Heart right ventricle (tissue), 16 donors: Measurements from ENCODE around the gene ZSCAN23. TPM values are rescaled to one million over a fixed set of nuclear protein-coding genes. Genes with fewer than 3 reads are reported as not detected.
"Not testable (repeated sequence)": the region's sequence is repeated elsewhere in the genome, so short reads cannot be mapped to it uniquely, and the experiment has no call there.

Experiments used
- ATAC-seq, 8 donors: fragments of 200-7000 bp; cut with Tn5 transposase; one replicate each; pipeline ENCODE4 v1.9.1; 2020; ENCODE audit warnings: mild to moderate bottlenecking in 8 of 8, moderate library complexity in 8 of 8, moderate number of reproducible peaks in 1 of 8
- DNase-seq, 2 donors: peaks; one replicate each; pipeline ENCODE4 v3.0.0-alpha.2; 2020
- H3K27ac ChIP-seq, 10 donors: fragments of 200-600 bp; sonication (generic) in 2 of 10; one replicate each; pipeline versions ENCODE4 v1.5.0 to v1.8.0; 2020 to 2022; ENCODE audit warnings: mild to moderate bottlenecking in 3 of 10
- H3K27me3 ChIP-seq, 7 donors: fragments of 200-600 bp; one replicate each; pipeline ENCODE4 v1.8.0; 2021 to 2022; ENCODE audit warnings: mild to moderate bottlenecking in 2 of 7
- H3K36me3 ChIP-seq, 9 donors: fragments of 200-600 bp; sonication (generic) in 1 of 9; one replicate each; pipeline versions ENCODE4 v1.5.0 to v1.8.0; 2020 to 2022; ENCODE audit warnings: mild to moderate bottlenecking in 2 of 9
- H3K4me1 ChIP-seq, 9 donors: fragments of 200-600 bp; sonication (generic) in 1 of 9; one replicate each; pipeline versions ENCODE4 v1.5.0 to v1.8.0; 2020 to 2022; ENCODE audit warnings: mild to moderate bottlenecking in 4 of 9
- H3K4me3 ChIP-seq, 10 donors: fragments of 200-600 bp; sonication (generic) in 2 of 10; one replicate each; pipeline versions ENCODE4 v1.5.0 to v1.8.0; 2020 to 2022; ENCODE audit warnings: mild to moderate bottlenecking in 7 of 10, moderate library complexity in 2 of 10
- H3K9me3 ChIP-seq, 11 donors: fragments of 200-600 bp in 10 of 11; sonication (generic) in 2 of 11; one replicate each; pipeline versions ENCODE4 v1.5.0 to v1.8.0; 2013 to 2022; ENCODE audit warnings: mild to moderate bottlenecking in 2 of 11, control low read depth in 1 of 11, moderate library complexity in 1 of 11
- WGBS, 2 donors: extraction: QIAGEN DNeasy Blood & Tissue Kit; methylation state at CpG; one replicate each; pipeline ENCODE4 v1.1.7; 2013; ENCODE audit warnings: inconsistent platforms in 1 of 2; 5-methylcytosine and 5-hydroxymethylcytosine counted together
- intact Hi-C, 10 donors: fragments of 100-400 bp; cut with DNase I; formaldehyde crosslinking; loops; one replicate each; pipeline versions ENCODE4 v1.11.1 to v1.14.2; 2022
- polyA plus RNA-seq, 2 donors: library from polyadenylated mRNA; stranded (reverse); fragments of 200-250 nt; gene quantifications; one replicate each; pipeline ENCODE4 v1.2.3, GENCODE V29; 2013
- total RNA-seq, 10 donors: library from RNA; stranded (reverse); fragmentation: NEBNext Ultra II Directional in 3 of 10; extraction: Animal tissue kit (Norgen Biotek cat#: 25700) in 3 of 10; gene quantifications; one replicate each; pipeline versions ENCODE4 v1.2.1 to v1.2.4, GENCODE V29; 2021 to 2023
- TF ChIP-seq, protein P1 (sequence below), 9 donors: fragments of 200-600 bp; sonication (generic) in 2 of 9; IDR thresholded peaks; one replicate each; pipeline versions ENCODE4 v1.5.0 to v1.8.0; 2021 to 2022; ENCODE audit warnings: antibody characterized with exemption in 9 of 9, mild to moderate bottlenecking in 5 of 9, moderate library complexity in 1 of 9
- donor health status: Arrhythmogenic right ventricular cardiomyopathy.
- donor health status: ischemic (EF 13 %, LVEDD 7.1; RV severe dilation, severe dysfunction).
- donor health status: healthy with polysubstance abuse.
- donor health status: DM: no; HTN: yes; CAD: no.
- donor health status: DM: no; HTN: no; CAD: no.
- donor health status: ischemic (EF 25% LVEDD 6.9; RV normal size, moderate dysfunction).
- donor health status: ischemic (EF 25% LVEDD 5.7; RV mildly dilated, moderate dysfunction).
- donor health status: healthy.
- donor health status: DM: yes; HTN: yes; CAD: no.
- donor health status: Ischemic cardiomyopathy.
- donor health status: ischemic (EF 35%, LVEDD 5.7; RV mildly dilated, moderate dysfunction).
- donor health status: nonischemic (EF 11% LVEDD 7.7; RV severe dilation, severe dysfunction).
- donor health status: DM: yes; HTN: yes; CAD: no.
- donor health status: PGD.
- donor health status: ischemic (EF 29% LVEDD 5.4; RV normal size, mild dysfunction).
- donor health status: nonischemic (EF 23%, LVEDD 6.1; RV moderate dilation, normal function).

Gene ZSCAN23
- total and polyA plus RNA-seq, 12 donors: 0.26 to 2.7 (median 1.2) TPM

DNA sequence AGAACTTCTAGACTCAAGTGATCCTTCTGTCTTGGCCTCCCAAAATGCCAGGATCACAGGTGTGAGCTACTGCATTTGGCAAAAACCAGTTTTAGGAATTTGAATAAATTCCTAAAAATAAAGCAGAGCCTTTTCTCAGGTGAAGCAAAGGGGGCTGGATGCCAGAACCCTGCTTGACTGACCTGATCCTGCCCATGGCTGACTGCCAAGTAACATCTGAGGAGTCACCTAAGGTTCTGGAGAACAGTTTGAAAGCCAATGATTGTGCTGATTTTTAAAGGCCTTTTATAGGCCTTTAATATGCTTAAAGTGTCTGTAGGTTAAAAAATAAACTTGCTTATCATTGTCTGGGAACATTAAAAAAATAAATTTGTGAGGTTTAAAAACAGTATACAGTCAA is 29.6 kb downstream of the ZSCAN23 start:
- H3K27ac ChIP-seq: no peak overlapping the region

DNA sequence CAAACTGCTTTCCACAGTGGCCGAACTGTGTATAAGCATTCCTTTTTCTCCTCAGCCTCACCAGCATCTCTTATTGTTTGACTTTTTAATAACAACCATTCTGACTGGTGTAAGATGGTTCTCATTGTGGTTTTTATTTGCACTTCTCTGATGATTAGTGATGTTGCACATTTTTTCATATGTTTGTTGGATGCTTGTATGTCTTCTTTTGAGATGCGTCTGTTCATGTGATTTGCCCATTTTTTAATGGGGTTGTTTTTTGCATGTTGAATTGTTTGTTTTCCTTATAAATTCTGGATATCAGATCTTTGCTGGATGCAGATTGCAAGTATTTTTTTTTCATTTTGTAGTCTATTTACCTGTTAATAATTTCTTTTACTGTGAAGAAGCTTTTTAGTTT is 32.5 kb downstream of the ZSCAN23 start:
- H3K27me3 ChIP-seq: peaks cover 0 to 23% (median 3%) of the 10 kb centered on the region in 7 donors
- TF ChIP-seq, protein P1, sequence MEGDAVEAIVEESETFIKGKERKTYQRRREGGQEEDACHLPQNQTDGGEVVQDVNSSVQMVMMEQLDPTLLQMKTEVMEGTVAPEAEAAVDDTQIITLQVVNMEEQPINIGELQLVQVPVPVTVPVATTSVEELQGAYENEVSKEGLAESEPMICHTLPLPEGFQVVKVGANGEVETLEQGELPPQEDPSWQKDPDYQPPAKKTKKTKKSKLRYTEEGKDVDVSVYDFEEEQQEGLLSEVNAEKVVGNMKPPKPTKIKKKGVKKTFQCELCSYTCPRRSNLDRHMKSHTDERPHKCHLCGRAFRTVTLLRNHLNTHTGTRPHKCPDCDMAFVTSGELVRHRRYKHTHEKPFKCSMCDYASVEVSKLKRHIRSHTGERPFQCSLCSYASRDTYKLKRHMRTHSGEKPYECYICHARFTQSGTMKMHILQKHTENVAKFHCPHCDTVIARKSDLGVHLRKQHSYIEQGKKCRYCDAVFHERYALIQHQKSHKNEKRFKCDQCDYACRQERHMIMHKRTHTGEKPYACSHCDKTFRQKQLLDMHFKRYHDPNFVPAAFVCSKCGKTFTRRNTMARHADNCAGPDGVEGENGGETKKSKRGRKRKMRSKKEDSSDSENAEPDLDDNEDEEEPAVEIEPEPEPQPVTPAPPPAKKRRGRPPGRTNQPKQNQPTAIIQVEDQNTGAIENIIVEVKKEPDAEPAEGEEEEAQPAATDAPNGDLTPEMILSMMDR (IDR thresholded peaks at IDR 0.05): no peak
- no peaks in the 10 kb centered on the region for H3K36me3 ChIP-seq
- 96 to 100% methylated on average over 2 of the region's 2 CpGs for WGBS, 2 donors
- H3K27ac ChIP-seq: no peak overlapping the region
- ATAC-seq (no peak), DNase-seq (no peak)
- H3K4me3 ChIP-seq: no peak overlapping the region
- H3K9me3 ChIP-seq: peaks cover 0 to 9% (median 0%) of the 10 kb centered on the region in 11 donors
- H3K4me1 ChIP-seq: no peaks in the 10 kb centered on the region
- intact Hi-C loops: no loop called here

More for the DNA sequence above, 29.6 kb downstream of the ZSCAN23 start:
- TF ChIP-seq, protein P1 (IDR thresholded peaks at IDR 0.05): no peak
- no peak for ATAC-seq
- H3K36me3 ChIP-seq: no peaks in the 10 kb centered on the region
- no peaks in the 10 kb centered on the region for H3K4me1 ChIP-seq
- no peak overlapping the region for H3K4me3 ChIP-seq
- peaks cover 0 to 10% (median 0%) of the 10 kb centered on the region in 7 donors for H3K27me3 ChIP-seq
- DNase-seq: no peak
- H3K9me3 ChIP-seq: peaks cover 0 to 9% (median 0%) of the 10 kb centered on the region in 11 donors
- intact Hi-C loops: no loop called here

DNA sequence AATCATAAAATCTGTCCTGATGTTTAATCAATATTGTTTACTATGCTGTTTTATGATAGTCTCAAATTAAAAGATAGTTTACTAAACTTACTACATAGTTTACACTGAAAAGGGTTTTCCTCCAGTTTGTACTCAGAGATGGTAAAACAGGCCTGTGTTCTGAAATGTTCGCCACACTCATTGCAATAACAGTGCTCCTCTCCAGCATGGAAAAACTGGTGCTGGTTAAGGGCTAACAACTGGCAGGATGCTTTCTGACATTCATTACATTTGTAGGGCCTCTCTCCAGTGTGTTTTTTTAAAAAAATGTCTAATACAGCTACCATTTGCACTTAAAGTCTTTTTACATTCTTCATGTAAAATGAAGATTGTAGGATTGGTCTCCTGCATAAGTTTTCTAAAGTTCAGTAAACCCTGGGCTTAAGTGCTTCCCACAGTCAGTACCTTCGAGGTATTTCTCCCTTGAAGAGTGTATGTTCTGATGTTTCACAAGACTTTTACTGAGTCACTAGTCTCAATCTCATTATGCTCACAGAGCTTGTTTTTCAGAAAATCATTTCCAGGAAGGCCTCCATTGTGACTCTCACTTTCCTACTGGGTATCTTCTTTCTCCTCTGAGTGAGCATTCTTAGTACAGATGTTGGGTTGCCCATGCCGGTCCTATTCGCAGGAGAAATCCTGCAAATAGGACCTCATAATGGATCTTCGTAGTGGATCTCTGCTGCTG is 35.1 kb downstream of the ZSCAN23 start:
- H3K4me1 ChIP-seq: no peaks in the 10 kb centered on the region
- ATAC-seq (no peak), DNase-seq (no peak)
- intact Hi-C loops: no loop called here
- no peak overlapping the region for H3K4me3 ChIP-seq
- peaks cover 0 to 9% (median 0%) of the 10 kb centered on the region in 11 donors for H3K9me3 ChIP-seq
- no peak overlapping the region for H3K27ac ChIP-seq
- WGBS, 2 donors: 86 to 89% methylated on average over 5 of the region's 5 CpGs
- H3K36me3 ChIP-seq: no peaks in the 10 kb centered on the region
- TF ChIP-seq, protein P1 (IDR thresholded peaks at IDR 0.05): no peak
- peaks cover 0 to 35% (median 11%) of the 10 kb centered on the region in 7 donors for H3K27me3 ChIP-seq

DNA sequence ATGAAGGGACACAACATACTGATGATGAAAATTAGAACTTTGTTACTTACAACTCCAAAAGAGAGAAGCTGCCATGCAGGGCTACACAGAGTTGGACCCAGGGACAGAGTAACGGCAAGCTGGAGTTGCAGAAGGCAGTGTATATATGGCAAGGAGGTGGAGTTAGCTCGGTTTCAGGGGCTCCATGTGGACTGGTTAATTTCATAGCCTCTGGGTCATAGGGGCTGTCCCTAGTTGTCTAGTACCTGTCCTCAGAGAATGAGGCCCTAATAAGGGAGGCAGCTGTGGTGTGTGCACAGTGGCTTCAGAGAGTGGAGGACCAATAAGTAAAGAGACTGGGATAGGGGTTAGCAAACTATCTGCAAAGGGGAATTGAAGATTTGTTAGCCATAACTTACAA is 35.9 kb downstream of the ZSCAN23 start:
- no peak for DNase-seq

DNA sequence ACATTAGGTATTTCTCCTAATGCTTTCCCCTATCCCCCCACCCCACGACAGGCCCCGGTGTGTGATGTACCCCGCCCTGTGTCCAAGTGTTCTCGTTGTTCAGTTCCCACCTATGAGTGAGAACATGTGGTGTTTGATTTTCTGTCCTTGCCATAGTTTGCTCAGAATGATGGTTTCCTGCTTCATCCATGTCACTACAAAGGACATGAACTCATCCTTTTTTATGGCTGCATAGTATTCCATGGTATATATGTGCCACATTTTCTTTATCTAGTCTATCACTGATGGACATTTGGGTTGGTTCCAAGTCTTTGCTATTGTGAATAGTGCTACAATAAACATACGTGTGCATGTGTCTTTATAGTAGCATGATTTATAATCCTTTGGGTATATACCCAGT is 39.4 kb downstream of the ZSCAN23 start:
- intact Hi-C loops, ATAC-seq: not testable (repeated sequence)
- peaks cover 0 to 30% (median 11%) of the 10 kb centered on the region in 7 donors for H3K27me3 ChIP-seq

More for the DNA sequence above, 35.9 kb downstream of the ZSCAN23 start:
- Histone ChIP-seq H3K4me3 (no peak overlapping the region), H3K4me1 (no peaks in the 10 kb centered on the region), H3K9me3 (peaks cover 0 to 9% (median 0%) of the 10 kb centered on the region in 11 donors), H3K27ac (no peak overlapping the region), H3K36me3 (no peaks in the 10 kb centered on the region), H3K27me3 (peaks cover 0 to 35% (median 12%) of the 10 kb centered on the region in 7 donors)
- WGBS, 2 donors: 51 to 56% methylated on average over 2 of the region's 2 CpGs
- intact Hi-C loops: no loop called here
- ATAC-seq: no peak
- TF ChIP-seq, protein P1 (IDR thresholded peaks at IDR 0.05): no peak

More for the DNA sequence above, 39.4 kb downstream of the ZSCAN23 start:
- 83 to 96% methylated on average over 5 of the region's 5 CpGs for WGBS, 2 donors
- not testable (repeated sequence) for H3K4me3 ChIP-seq, H3K9me3 ChIP-seq, DNase-seq, H3K4me1 ChIP-seq, H3K36me3 ChIP-seq, H3K27ac ChIP-seq
